Measurements from ENCODE around the gene TET1. TPM values are rescaled to one million over a fixed set of nuclear protein-coding genes. Genes with fewer than 3 reads are reported as not detected.

TET1 gene
- total and polyA plus RNA-seq, 9 of the 15 experiments (the other 6 are each of a cell fraction or from before 2014, with no cell fraction given), result 2.6 to 21.3 (median 11.6) TPM

- no peaks in the 10 kb centered on the region for H3K27me3 ChIP-seq (ENCODE audit: control insufficient read depth in 2 of 2, insufficient read depth in 2 of 2, low read length in 2 of 2)
- H3K36me3 ChIP-seq (ENCODE audit: control insufficient read depth, insufficient read depth, low read length), result no peaks in the 10 kb centered on the region
- H2AFZ ChIP-seq (ENCODE audit: low read depth, low read length), result peak overlapping the region; percentile 2; the same call in 1 of the 2 replicates
- no peak overlapping the region; the same call in 1 of the 2 replicates for H3K4me2 ChIP-seq (ENCODE audit: insufficient read depth, low read length)
- TF ChIP-seq RCOR1 (IDR thresholded peaks at IDR 0.05; ENCODE audit: borderline replicate concordance in 1 of 2, low read depth in 2 of 2, low read length in 2 of 2) (peak in 1 of 2 experiments; percentile 86; a peak in 1 of 4 replicates), ZNF511 (CRISPR knock-in tag; IDR thresholded peaks at IDR 0.05) (no peak), YY1 (IDR thresholded peaks at IDR 0.05; ENCODE audit: borderline replicate concordance in 1 of 3, control insufficient read depth in 1 of 3, extremely low read depth in 1 of 3, insufficient read depth in 3 of 3, insufficient read length in 1 of 3, insufficient replicate concordance in 2 of 3, low read depth in 1 of 3, low read length in 2 of 3) (no peak), BRD4 (IDR thresholded peaks at IDR 0.05) (no peak), ZNF212 (CRISPR knock-in tag; IDR thresholded peaks at IDR 0.05) (no peak), MNT (conservative IDR thresholded peaks at IDR 0.05) (no peak), NR1H2 (CRISPR knock-in tag; IDR thresholded peaks at IDR 0.05) (no peak), MTA2 (IDR thresholded peaks at IDR 0.05; ENCODE audit: low read depth) (no peak), ARID1B (IDR thresholded peaks at IDR 0.05) (peak; percentile 21; the same call in 1 of the 2 replicates), CEBPB (tag; IDR thresholded peaks at IDR 0.05) (no peak), CBFA2T3 (IDR thresholded peaks at IDR 0.05) (0 out of 2 replicates have a peak, but pooled peaks have one; percentile 11), TEAD4 (IDR thresholded peaks at IDR 0.05; ENCODE audit: low read length) (peak; percentile 24; the same call in 1 of the 2 replicates), TEAD4 (CRISPR knock-in tag; IDR thresholded peaks at IDR 0.05; ENCODE audit: borderline replicate concordance) (no peak), USF1 (CRISPR knock-in tag; IDR thresholded peaks at IDR 0.05) (no peak)
- H3K9me1 ChIP-seq (ENCODE audit: control insufficient read depth, insufficient read depth, low read length), result no peaks in the 10 kb centered on the region
- intact Hi-C loops (cut with micrococcal nuclease), result loop anchor here (10.0 kb wide), 1 partner anchor 352 kb away; the partner anchor contains the start of gene DDX50
- WGBS (ENCODE audit: insufficient coverage, low coverage, missing lambda C conversion rate), result 12% methylated on average over 6 of the region's 6 CpGs
- FAIRE-seq (no peak), DNase-seq (ENCODE audit: extremely low read depth in 1 of 4, low spot score in 3 of 4) (peak in 1 of 4 experiments; percentile 46), ATAC-seq (no peak)
- H3K9ac ChIP-seq (ENCODE audit: insufficient read depth in 1 of 2, low read depth in 2 of 2, low read length in 2 of 2), result no peak overlapping the region
- H3K9me3 ChIP-seq (replicated peaks; ENCODE audit: control insufficient read depth, insufficient read depth, low read depth, low read length), result no peaks in the 10 kb centered on the region
- H3K4me3 ChIP-seq, result no peak overlapping the region
- no peaks in the 10 kb centered on the region for H4K20me1 ChIP-seq (replicated peaks; ENCODE audit: control insufficient read depth, insufficient read depth, low read length)
- in situ Hi-C loops (cut with MboI), result no loop called here
- no peak overlapping the region for H3K27ac ChIP-seq (ENCODE audit: extremely low read depth, low read depth, low read length)
- no peaks in the 10 kb centered on the region for H3K79me2 ChIP-seq (ENCODE audit: control insufficient read depth, insufficient read depth, low read length)
- CTCF ChIA-PET (ENCODE audit: low intra/inter-chr PET ratio), result no interaction called here
- peaks cover 21 to 26% of the 10 kb centered on the region in 2 experiments for H3K4me1 ChIP-seq (replicated peaks in 1 of 2; ENCODE audit: control insufficient read depth in 2 of 2, insufficient read depth in 2 of 2, low read length in 2 of 2)
- POLR2A ChIA-PET, result interaction anchor here (1.0 kb wide), 1 partner anchor 54 kb away, joined by 3 read pairs; no protein-coding TSS in a partner anchor
- BruUV-seq (replicated peaks), result no TSS peak
Measured at GRCh38 chr10:68553138-68553537, 7.0 kb upstream of the TET1 start.

All from K562 (cell line).